ENCODE data around the gene C6orf62. TPM values are rescaled to one million over a fixed set of nuclear protein-coding genes. Genes with fewer than 3 reads are reported as not detected.
"Not testable (repeated sequence)": the region's sequence is repeated elsewhere in the genome, so short reads cannot be mapped to it uniquely, and the experiment has no call there.

The C6orf62 gene
- total and polyA plus RNA-seq, 8 donors = 33.7 to 85.6 (median 49.1) TPM

GRCh38 chr6:24720604-24721460, 1.9 kb upstream of the C6orf62 start:
- intact Hi-C loops (cut with DNase I) = no loop called here
- Histone ChIP-seq H3K27ac (peak overlapping the region; percentile 98 to 100 (median 100)), H3K4me1 (peaks cover 4 to 19% (median 8%) of the 10 kb centered on the region in 3 donors), H3K4me3 (peak overlapping the region; percentile 80 to 87 (median 84)), H3K9me3 (no peaks in the 10 kb centered on the region), H3K36me3 (peaks cover 0 to under 1% (median 0%) of the 10 kb centered on the region in 3 donors), H3K27me3 (no peaks in the 10 kb centered on the region)
- WGBS, 2 donors = 0 to 1% methylated on average over 53 to 60 of the region's 60 CpGs
- TF ChIP-seq CTCF (IDR thresholded peaks at IDR 0.05) = no peak
- ATAC-seq = peak; percentile 84 to 94 (median 86)
- FAIRE-seq = peak; percentile 97
- DNase-seq = peak; percentile 98 to 100 (median 100)

- peaks cover 4 to 24% (median 10%) of the 10 kb centered on the region in 3 donors for H3K4me1 ChIP-seq
- peak overlapping the region; percentile 80 to 87 (median 84) for H3K4me3 ChIP-seq
- peak overlapping the region; percentile 98 to 100 (median 100) for H3K27ac ChIP-seq
- no peaks in the 10 kb centered on the region for H3K9me3 ChIP-seq
- DNase-seq = peak; percentile 57 to 86 (median 72)
- 0 to 1% methylated on average over 30 to 39 of the region's 39 CpGs for WGBS, 2 donors
- no peaks in the 10 kb centered on the region for H3K27me3 ChIP-seq
- FAIRE-seq = no peak
- H3K36me3 ChIP-seq = peaks cover 0 to 6% (median under 1%) of the 10 kb centered on the region in 3 donors
- no peak for TF ChIP-seq CTCF (IDR thresholded peaks at IDR 0.05)
- intact Hi-C loops (cut with DNase I) = no loop called here
- peak; percentile 38 to 54 (median 46) for ATAC-seq
Observed at GRCh38 chr6:24720131-24720603, 1.2 kb upstream of the C6orf62 start.

- H3K36me3 ChIP-seq = peaks cover 0 to 19% (median 15%) of the 10 kb centered on the region in 3 donors
- no peak for DNase-seq
- peaks cover 4 to 38% (median 25%) of the 10 kb centered on the region in 3 donors for H3K4me1 ChIP-seq
- no peaks in the 10 kb centered on the region for H3K9me3 ChIP-seq
- no peak for ATAC-seq
- H3K27me3 ChIP-seq = no peaks in the 10 kb centered on the region
- intact Hi-C loops (cut with DNase I) = loop anchor here in 1 of 3 donors (10.0 kb wide), 1 partner anchor 56 kb away; the partner anchor contains the start of gene GMNN
- FAIRE-seq = no peak
- peak overlapping the region in 2 of 4 donors; percentile 98 to 100 for H3K27ac ChIP-seq
- peak overlapping the region; percentile 80 to 87 (median 84) for H3K4me3 ChIP-seq
- 3% methylated on average over 8 of the region's 8 CpGs for WGBS, 2 donors
- TF ChIP-seq CTCF (IDR thresholded peaks at IDR 0.05) = no peak
Observed at GRCh38 chr6:24718449-24719124, 367 bp downstream of the C6orf62 start.

GRCh38 chr6:24716602-24717148, 2.3 kb downstream of the C6orf62 start:
- 50 to 68% methylated on average over 7 of the region's 7 CpGs for WGBS, 2 donors
- intact Hi-C loops (cut with DNase I) = loop anchor here in 1 of 3 donors (10.0 kb wide), 1 partner anchor 58 kb away; the partner anchor contains the start of gene GMNN
- not testable (repeated sequence) for DNase-seq, H3K27me3 ChIP-seq, ATAC-seq, H3K9me3 ChIP-seq, H3K27ac ChIP-seq, FAIRE-seq
- H3K36me3 ChIP-seq = peaks cover 3 to 37% (median 28%) of the 10 kb centered on the region in 3 donors
- peaks cover 8 to 43% (median 42%) of the 10 kb centered on the region in 3 donors for H3K4me1 ChIP-seq
- peak overlapping the region in 3 of 4 donors; percentile 83 to 87 (median 86) for H3K4me3 ChIP-seq
